A549 treated with CORT108297 at 1 μM for 4 hours (cell line): ENCODE data around the gene AKAP5. TPM values are rescaled to one million over a fixed set of nuclear protein-coding genes. Genes with fewer than 3 reads are reported as not detected.

Experiments
- total RNA-seq: library from RNA; stranded (reverse); fragments of 200-300 nt; extraction: Qiagen RNA extraction; gene quantifications from 5 replicates; pipeline ENCODE4 v1.2.3, GENCODE V29; 2022

Gene AKAP5
- 0.29 to 0.41 TPM (median 0.40 TPM) in 5 replicates for total RNA-seq

GRCh38 chr14:64465191-64465822, at the start of gene AKAP5:
Gene AKAP5, plus strand, starts transcription at chr14:64465499. Its CDS starts 2,896 bp downstream, at chr14:64468395.

GRCh38 chr14:64503434-64504309, 38.4 kb downstream of the AKAP5 start, which contains the start of gene ZBTB25:
Gene ZBTB25, minus strand, starts transcription at chr14:64503838. Its CDS starts 13,305 bp downstream, at chr14:64490533.

GRCh38 chr14:64504310-64504896, 39.1 kb downstream of the AKAP5 start, which contains the start of gene ZBTB1:
Gene ZBTB1, plus strand, starts transcription at chr14:64504770. Its CDS starts 16,735 bp downstream, at chr14:64521505.

Other genes with a start within 250 kb of the AKAP5 start
- 0.01 to 0.08 TPM (median 0.07 TPM) in 5 replicates for gene ESR2, start 171.1 kb upstream of the AKAP5 start, total RNA-seq
- 105 to 121 TPM (median 109 TPM) in 5 replicates for gene MTHFD1, start 77.1 kb upstream of the AKAP5 start, total RNA-seq
- 3.6 to 6.6 TPM (median 5.4 TPM) in 5 replicates for gene ZBTB25, start 38.3 kb downstream of the AKAP5 start, total RNA-seq
- gene ZBTB1, start 39.3 kb downstream of the AKAP5 start, total RNA-seq, result 19.6 to 25.2 TPM (median 22.9 TPM) in 5 replicates
- 35.4 to 47.9 TPM (median 41.5 TPM) in 5 replicates for gene HSPA2, start 75.2 kb downstream of the AKAP5 start, total RNA-seq
- 0.14 to 0.44 TPM (median 0.23 TPM) in 5 replicates for gene PPP1R36, start 84.5 kb downstream of the AKAP5 start, total RNA-seq
- 25.9 to 50.8 TPM (median 41.6 TPM) in 5 replicates for gene PLEKHG3, start 238.9 kb downstream of the AKAP5 start, total RNA-seq